ENCODE measurements around the gene LTBP3. TPM values are rescaled to one million over a fixed set of nuclear protein-coding genes. Genes with fewer than 3 reads are reported as not detected.

The LTBP3 gene
- total RNA-seq, 1 experiment from 2014 or later, result 10.6 TPM

DNA sequence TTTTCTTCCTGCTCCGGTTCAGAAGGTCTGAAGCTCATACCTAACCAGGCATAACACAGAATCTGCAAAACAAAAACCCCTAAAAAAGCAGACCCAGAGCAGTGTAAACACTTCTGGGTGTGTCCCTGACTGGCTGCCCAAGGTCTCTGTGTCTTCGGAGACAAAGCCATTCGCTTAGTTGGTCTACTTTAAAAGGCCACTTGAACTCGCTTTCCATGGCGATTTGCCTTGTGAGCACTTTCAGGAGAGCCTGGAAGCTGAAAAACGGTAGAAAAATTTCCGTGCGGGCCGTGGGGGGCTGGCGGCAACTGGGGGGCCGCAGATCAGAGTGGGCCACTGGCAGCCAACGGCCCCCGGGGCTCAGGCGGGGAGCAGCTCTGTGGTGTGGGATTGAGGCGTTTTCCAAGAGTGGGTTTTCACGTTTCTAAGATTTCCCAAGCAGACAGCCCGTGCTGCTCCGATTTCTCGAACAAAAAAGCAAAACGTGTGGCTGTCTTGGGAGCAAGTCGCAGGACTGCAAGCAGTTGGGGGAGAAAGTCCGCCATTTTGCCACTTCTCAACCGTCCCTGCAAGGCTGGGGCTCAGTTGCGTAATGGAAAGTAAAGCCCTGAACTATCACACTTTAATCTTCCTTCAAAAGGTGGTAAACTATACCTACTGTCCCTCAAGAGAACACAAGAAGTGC is 60.0 kb downstream of the LTBP3 start:
- H2BK120ac ChIP-seq (ENCODE audit: low read depth, low read length, poor library complexity, severe bottlenecking), result peak overlapping the region; percentile 11
- no peaks in the 10 kb centered on the region; a peak in 1 of 7 replicates for H3K36me3 Mint-ChIP-seq (ENCODE audit: insufficient read depth in 1 of 3, low read depth in 3 of 3)
- peak overlapping the region; percentile 95 for H4K5ac ChIP-seq (ENCODE audit: insufficient read length, low read depth, low read length)
- H3K79me2 ChIP-seq (ENCODE audit: insufficient read depth, low read length), result peaks cover 32% of the 10 kb centered on the region
- H2AK5ac ChIP-seq (ENCODE audit: insufficient read length, low read length), result peak overlapping the region; percentile 96
- H3K27ac Mint-ChIP-seq, result no peak overlapping the region
- no peak overlapping the region for H2BK15ac ChIP-seq (ENCODE audit: low read depth, low read length)
- peak overlapping the region; percentile 75 for H3K56ac ChIP-seq (ENCODE audit: insufficient read length, low read depth, low read length)
- DNase-seq, result no peak
- H3K27me3 Mint-ChIP-seq (ENCODE audit: low read depth), result no peaks in the 10 kb centered on the region
- peak overlapping the region; percentile 96 for H3K18ac ChIP-seq (ENCODE audit: insufficient read length, low read depth, low read length)
- H3K14ac ChIP-seq (ENCODE audit: insufficient read depth, low read length), result peak overlapping the region; percentile 99; the same call in 1 of the 2 replicates
- peak overlapping the region; percentile 99 for H2BK5ac ChIP-seq (ENCODE audit: insufficient read length, low read length)
- no peak overlapping the region for H2AFZ ChIP-seq (ENCODE audit: low read length)
- H3K79me1 ChIP-seq (ENCODE audit: insufficient read depth, low read depth, low read length, poor library complexity, severe bottlenecking), result no peaks in the 10 kb centered on the region
- H3K27ac ChIP-seq (ENCODE audit: insufficient read length, low read depth, low read length), result peak overlapping the region; percentile 100
- no peaks in the 10 kb centered on the region for H3K27me3 ChIP-seq (ENCODE audit: insufficient read depth, low read length)
- H3K4me1 Mint-ChIP-seq, result peaks cover 27 to 44% of the 10 kb centered on the region in 2 experiments
- peaks cover 0 to 2% of the 10 kb centered on the region in 2 experiments; a peak in 3 of 5 replicates for H3K9me3 Mint-ChIP-seq
- H3K4me1 ChIP-seq (ENCODE audit: insufficient read depth, low read length), result no peaks in the 10 kb centered on the region; the same call in 1 of the 2 replicates
- H3T11ph ChIP-seq (ENCODE audit: low read length), result peak overlapping the region; percentile 76
- H3K23ac ChIP-seq (ENCODE audit: insufficient read length, low read depth, low read length), result peak overlapping the region; percentile 72
- H3K23me2 ChIP-seq (ENCODE audit: insufficient read length, low read depth, low read length, poor library complexity, severe bottlenecking), result peaks cover 27% of the 10 kb centered on the region
- no peaks in the 10 kb centered on the region for H4K20me1 ChIP-seq (ENCODE audit: control insufficient read depth, insufficient read depth, insufficient read length)
- no peak overlapping the region for H2BK20ac ChIP-seq (ENCODE audit: low read depth, low read length, poor library complexity, severe bottlenecking)
- no peaks in the 10 kb centered on the region for H3K9me3 ChIP-seq (ENCODE audit: control insufficient read depth, low read depth, low read length)
- peak overlapping the region; percentile 53 for H2BK12ac ChIP-seq (ENCODE audit: insufficient read length, low read depth, low read length)
- no peak overlapping the region for H3K4me3 Mint-ChIP-seq
- WGBS (ENCODE audit: extremely low coverage, insufficient read length, low lambda C conversion rate), result no CpG with 5 or more reads among the region's 24 CpGs
- no peak for TF ChIP-seq CTCF (conservative IDR thresholded peaks at IDR 0.05)
- H3K4me2 ChIP-seq (ENCODE audit: insufficient read depth, insufficient read length, low read length), result peak overlapping the region; percentile 88
- peak overlapping the region; percentile 75 for H3K4ac ChIP-seq (ENCODE audit: low read depth, low read length)
- no peak overlapping the region for H4K8ac ChIP-seq (replicated peaks; ENCODE audit: insufficient read length, low read depth, low read length)
- H3K9ac ChIP-seq (ENCODE audit: extremely low read depth, insufficient read length, low read length), result peak overlapping the region; percentile 100
- peak overlapping the region; percentile 96 for H4K91ac ChIP-seq (ENCODE audit: insufficient read length, low read depth, low read length)

Data from H9 (cell line).